Prostate gland (tissue), 2 donors: ENCODE measurements around the gene MARCKS. TPM values are rescaled to one million over a fixed set of nuclear protein-coding genes. Genes with fewer than 3 reads are reported as not detected.

Experiments
- DNase-seq: peaks from one replicate; pipeline ENCODE4 v3.0.0-alpha.2; 2019; ENCODE audit warnings: low spot score
- H3K27ac ChIP-seq, 2 donors: fragments of 200-600 bp; sonication (generic); 2 replicates each; pipeline ENCODE4 v1.5.1; 2017 to 2019
- H3K27me3 ChIP-seq: fragments of 200-600 bp; sonication (generic); replicated peaks from 2 replicates; pipeline ENCODE4 v1.5.1; 2019; ENCODE audit not compliant: insufficient read depth
- H3K36me3 ChIP-seq, 2 donors: fragments of 200-600 bp; sonication (generic); 1 replicate in 1 of 2; 2 replicates in 1 of 2; pipeline versions ENCODE4 v1.5.1 to v1.8.1; 2017 to 2019
- H3K4me1 ChIP-seq: fragments of 200-600 bp; sonication (generic); replicated peaks from 2 replicates; pipeline ENCODE4 v1.5.1; 2019
- H3K4me3 ChIP-seq, 2 donors: fragments of 200-600 bp; sonication (generic); 2 replicates each; pipeline ENCODE4 v1.5.1; 2017 to 2019
- H3K9me3 ChIP-seq: fragments of 200-600 bp; sonication (generic); 2 replicates; pipeline ENCODE4 v1.5.1; 2017
- CTCF ChIP-seq, 4 experiments: fragments of 200-600 bp in 2 of 4; fragments of 450-650 bp in 2 of 4; sonication (generic) in 2 of 4; IDR thresholded peaks; 1 replicate in 3 of 4; 2 replicates in 1 of 4; pipeline ENCODE4 v1.5.1; 2016 to 2019; ENCODE audit warnings: antibody characterized with exemption in 4 of 4, mild to moderate bottlenecking in 2 of 4, moderate library complexity in 2 of 4
- POLR2A ChIP-seq: fragments of 450-650 bp; IDR thresholded peaks from one replicate; pipeline ENCODE4 v1.6.1; 2016; ENCODE audit warnings: antibody characterized with exemption, mild to moderate bottlenecking
- POLR2AphosphoS5 ChIP-seq: sonication (generic); formaldehyde crosslinking; IDR thresholded peaks from one replicate; pipeline ENCODE4 v1.6.1; 2017; ENCODE audit warnings: antibody characterized with exemption
- WGBS: methylation state at CpG from one replicate; pipeline ENCODE4 v1.1.5; 2018; 5-methylcytosine and 5-hydroxymethylcytosine counted together
- intact Hi-C: fragments of 100-400 bp; cut with DNase I; formaldehyde crosslinking; loops from one replicate; pipeline ENCODE4 v1.14.2; 2022
- total RNA-seq, 2 donors: library from RNA; depleted of rRNA; stranded (reverse); fragments of >200 nt; gene quantifications; one replicate each; pipeline ENCODE4 v1.1.0, GENCODE V29; 2016

Gene MARCKS
- total RNA-seq, 2 donors from 2014 or later: 96.2 to 190 TPM

- no peak overlapping the region for H3K27ac ChIP-seq
- TF ChIP-seq POLR2A (no peak), POLR2AphosphoS5 (no peak), CTCF (IDR thresholded peaks at IDR 0.05) (no peak)
- intact Hi-C loops: no loop called here
Observed at GRCh38 chr6:113870917-113871316, 13.8 kb downstream of the MARCKS start.

GRCh38 chr6:113871975-113872374 is 14.8 kb downstream of the MARCKS start:
- no peak for DNase-seq
- H3K36me3 ChIP-seq: no peaks in the 10 kb centered on the region
- H3K4me1 ChIP-seq: no peaks in the 10 kb centered on the region
- intact Hi-C loops: no loop called here
- no peaks in the 10 kb centered on the region for H3K9me3 ChIP-seq
- H3K4me3 ChIP-seq: no peak overlapping the region
- TF ChIP-seq CTCF (IDR thresholded peaks at IDR 0.05) (no peak), POLR2A (no peak), POLR2AphosphoS5 (no peak)
- H3K27me3 ChIP-seq: no peaks in the 10 kb centered on the region
- H3K27ac ChIP-seq: no peak overlapping the region
- WGBS: 92% methylated on average over 3 of the region's 3 CpGs

More at GRCh38 chr6:113870917-113871316, 13.8 kb downstream of the MARCKS start:
- WGBS: 100% methylated on average over 2 of the region's 2 CpGs
- Histone ChIP-seq H3K9me3 (no peaks in the 10 kb centered on the region), H3K4me1 (no peaks in the 10 kb centered on the region), H3K4me3 (no peak overlapping the region), H3K36me3 (no peaks in the 10 kb centered on the region), H3K27me3 (no peaks in the 10 kb centered on the region)
- DNase-seq: no peak

- Histone ChIP-seq H3K4me1 (no peaks in the 10 kb centered on the region), H3K4me3 (no peak overlapping the region), H3K9me3 (no peaks in the 10 kb centered on the region), H3K27me3 (no peaks in the 10 kb centered on the region), H3K36me3 (no peaks in the 10 kb centered on the region), H3K27ac (no peak overlapping the region)
- TF ChIP-seq POLR2AphosphoS5: no peak
- no peak for TF ChIP-seq CTCF (IDR thresholded peaks at IDR 0.05)
- no peak for TF ChIP-seq POLR2A
- DNase-seq: no peak
- 77% methylated on average over 8 of the region's 8 CpGs for WGBS
- intact Hi-C loops: no loop called here
Observed at GRCh38 chr6:113873043-113873667, 16.0 kb downstream of the MARCKS start.

GRCh38 chr6:113875470-113875869 is 18.3 kb downstream of the MARCKS start:
- Histone ChIP-seq H3K27me3 (no peaks in the 10 kb centered on the region), H3K36me3 (no peaks in the 10 kb centered on the region), H3K4me1 (no peaks in the 10 kb centered on the region), H3K27ac (no peak overlapping the region), H3K4me3 (no peak overlapping the region), H3K9me3 (no peaks in the 10 kb centered on the region)
- whole genome bisulfite sequencing: 84% methylated on average over 2 of the region's 2 CpGs
- no peak for TF ChIP-seq POLR2AphosphoS5
- no peak for TF ChIP-seq POLR2A
- TF ChIP-seq CTCF (IDR thresholded peaks at IDR 0.05): no peak
- intact Hi-C loops: no loop called here
- no peak for DNase-seq

GRCh38 chr6:113876695-113877094 is 19.6 kb downstream of the MARCKS start:
- 56% methylated on average over 1 of the region's 1 CpG for WGBS
- intact Hi-C loops: no loop called here

More at GRCh38 chr6:113876695-113877094, 19.6 kb downstream of the MARCKS start:
- Histone ChIP-seq H3K4me3 (no peak overlapping the region), H3K9me3 (no peaks in the 10 kb centered on the region), H3K27me3 (no peaks in the 10 kb centered on the region), H3K36me3 (no peaks in the 10 kb centered on the region), H3K4me1 (no peaks in the 10 kb centered on the region), H3K27ac (no peak overlapping the region)
- DNase-seq: no peak
- TF ChIP-seq POLR2AphosphoS5 (no peak), POLR2A (no peak), CTCF (IDR thresholded peaks at IDR 0.05) (no peak)
